ENCODE measurements around the gene TGFA. TPM values are rescaled to one million over a fixed set of nuclear protein-coding genes. Genes with fewer than 3 reads are reported as not detected.

The TGFA gene
- polyA plus RNA-seq (2013, experiment 1 of 2; ENCODE audit: insufficient read length), result 0.03 TPM
- polyA plus RNA-seq (2013, experiment 2 of 2; ENCODE audit: insufficient read length), result 0.02 TPM

DNA sequence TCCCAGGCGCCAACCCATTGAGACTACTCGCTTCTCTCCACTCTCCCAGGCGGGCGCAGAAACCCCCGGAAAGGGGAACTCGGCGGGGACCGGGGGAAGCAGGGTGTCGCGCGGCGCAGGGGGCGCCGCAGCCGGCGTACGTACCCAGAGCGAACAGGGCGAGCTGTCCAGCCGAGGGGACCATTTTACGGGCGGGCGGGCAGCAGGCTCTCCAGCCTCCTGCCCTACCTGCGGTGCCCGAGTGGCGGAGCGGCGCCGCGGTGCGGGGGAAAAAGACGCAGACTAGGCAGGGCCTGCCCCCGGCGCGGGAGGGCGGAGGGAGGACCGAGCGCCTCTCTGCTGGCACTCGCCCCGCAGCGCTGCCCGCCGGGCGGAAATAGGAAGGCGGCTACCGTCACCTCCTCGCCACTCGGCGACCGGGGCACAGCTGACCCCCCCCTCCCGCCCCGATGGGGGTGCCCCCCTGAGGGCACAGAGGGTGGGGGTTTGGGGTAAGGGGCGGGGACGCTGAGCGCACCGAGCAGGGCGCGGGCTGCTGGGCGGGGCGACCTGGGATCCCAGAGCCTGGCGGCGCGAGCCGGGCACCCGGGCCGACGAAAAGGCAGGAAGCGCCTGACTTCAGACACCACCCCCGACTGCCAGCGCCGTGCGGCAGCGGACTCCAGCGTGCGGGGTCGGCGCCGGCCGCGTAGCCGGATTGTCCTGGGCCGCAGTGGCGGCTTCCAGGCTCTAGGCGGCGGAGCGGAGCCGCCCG, at the start of gene TGFA:
Gene TGFA (minus strand): TSS at position 243 of the 754 bp plus-strand sequence. CDS start 59 bp downstream, at position 184.
- DNase-seq, result peak; percentile 24

DNA sequence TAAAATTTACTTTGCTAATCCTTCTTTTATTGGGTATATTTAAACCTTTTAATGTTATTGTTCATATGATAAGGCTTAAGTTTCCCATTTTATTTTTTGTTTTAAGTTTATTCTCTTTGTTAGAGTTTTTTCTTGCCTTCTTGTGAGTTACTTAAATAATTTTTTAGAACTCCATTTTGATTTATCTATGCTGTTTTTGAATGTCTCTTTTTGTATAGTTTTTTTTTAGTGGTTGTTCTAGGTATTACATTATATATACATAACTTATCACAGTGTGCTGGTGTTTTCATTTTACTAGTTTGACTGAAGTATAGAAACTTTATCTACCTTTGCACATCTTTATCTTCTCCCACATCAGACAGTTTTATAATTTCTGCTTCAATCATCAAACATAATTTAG, 49.4 kb upstream of the TGFA start:
- no peak for DNase-seq

DNA sequence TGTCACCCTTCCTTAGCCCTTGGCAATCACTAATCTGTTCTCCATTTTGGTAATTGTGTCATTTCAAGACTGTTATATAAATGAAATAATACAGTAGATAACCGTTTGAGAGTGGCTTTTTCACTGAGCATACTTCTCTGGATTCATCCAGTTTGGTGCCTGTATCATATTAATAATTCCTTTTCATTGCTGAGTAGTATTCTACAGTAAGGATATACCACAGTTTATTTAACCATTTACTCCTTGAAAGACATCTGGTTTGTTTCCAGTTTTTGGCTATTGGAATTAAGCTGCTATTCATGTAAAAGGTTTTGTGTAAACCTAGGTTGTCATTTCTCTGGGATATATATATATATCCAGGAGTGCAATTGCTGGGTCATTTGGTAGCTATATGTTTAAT, 44.6 kb upstream of the TGFA start:
- no peak for DNase-seq

DNA sequence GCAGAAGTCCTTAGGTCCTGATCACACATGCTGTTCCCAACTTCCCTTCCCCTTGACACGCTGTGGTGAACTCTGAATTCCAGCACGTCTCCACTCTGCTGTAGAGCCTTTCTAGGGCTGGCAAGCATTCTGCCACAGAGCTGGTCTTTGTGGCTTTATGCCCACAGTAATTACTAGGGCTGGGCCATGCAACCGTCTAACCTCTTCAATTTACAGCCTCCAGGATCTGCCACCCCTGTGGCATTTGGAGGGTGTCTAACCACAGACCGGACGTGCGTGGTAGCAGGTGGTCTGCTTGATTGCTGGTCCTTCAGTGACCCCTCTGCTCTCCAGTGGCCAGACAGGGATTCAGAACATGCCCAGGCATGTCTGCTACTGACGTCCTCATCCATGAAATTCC, 43.1 kb upstream of the TGFA start:
- peak; percentile 6 for DNase-seq

DNA sequence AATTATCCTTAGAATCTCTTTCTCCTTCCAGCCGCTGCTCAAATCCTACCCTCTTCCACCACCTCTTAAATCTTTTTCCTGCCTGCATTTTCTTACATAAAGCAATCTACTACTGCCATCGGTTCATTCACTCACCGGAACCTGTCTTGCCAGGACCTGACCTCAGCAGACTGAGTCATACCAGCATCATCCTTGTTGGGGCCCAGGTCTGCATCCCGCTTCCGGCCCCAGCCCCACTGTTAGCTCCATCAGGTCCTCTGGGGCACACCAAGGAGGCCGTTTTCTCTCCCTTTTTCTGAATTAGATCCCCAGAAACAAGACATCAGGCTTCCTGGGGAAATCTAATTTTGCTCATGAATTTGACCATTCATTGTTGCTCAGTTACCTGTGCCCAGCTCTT, 42.7 kb upstream of the TGFA start:
- DNase-seq, result peak; percentile 8

DNA sequence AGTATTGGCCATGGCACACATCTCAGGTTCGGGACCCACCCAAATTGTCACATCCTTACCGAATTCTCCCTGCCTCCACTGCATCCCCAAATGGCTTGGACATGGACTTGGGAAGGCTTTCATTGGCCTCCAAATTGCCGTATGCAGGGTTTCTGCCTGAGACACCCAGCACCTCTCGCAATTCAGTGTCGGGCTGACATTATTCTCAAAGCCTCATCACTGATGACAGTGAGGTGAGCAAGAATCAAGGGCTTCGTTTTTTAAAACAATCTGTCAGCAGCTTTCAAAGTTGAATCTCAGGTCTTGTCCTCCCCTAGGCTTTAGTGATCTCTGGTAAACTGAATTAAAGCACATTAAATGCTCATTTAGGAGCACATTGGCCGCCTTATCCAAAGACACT, 29.5 kb upstream of the TGFA start:
- no peak for DNase-seq

DNA sequence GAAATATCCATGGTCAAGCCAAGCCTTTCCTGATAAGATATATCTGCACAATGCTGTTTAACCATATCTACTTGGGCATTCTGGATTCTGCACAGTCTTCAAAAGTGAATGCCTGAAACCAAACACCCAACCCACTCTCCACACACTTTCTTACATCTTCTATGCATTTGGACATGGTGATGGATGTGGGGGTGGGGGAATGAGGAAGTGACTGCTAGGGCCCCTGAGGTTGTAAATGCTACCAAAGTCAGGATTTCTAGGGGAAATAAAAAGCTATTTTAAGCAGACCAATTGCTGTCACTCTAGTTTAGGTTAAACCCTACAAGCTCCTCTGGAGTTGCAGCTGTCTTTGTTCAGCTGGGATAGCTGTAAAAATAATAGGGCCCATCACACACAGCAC, 26.7 kb upstream of the TGFA start:
- no peak for DNase-seq

DNA sequence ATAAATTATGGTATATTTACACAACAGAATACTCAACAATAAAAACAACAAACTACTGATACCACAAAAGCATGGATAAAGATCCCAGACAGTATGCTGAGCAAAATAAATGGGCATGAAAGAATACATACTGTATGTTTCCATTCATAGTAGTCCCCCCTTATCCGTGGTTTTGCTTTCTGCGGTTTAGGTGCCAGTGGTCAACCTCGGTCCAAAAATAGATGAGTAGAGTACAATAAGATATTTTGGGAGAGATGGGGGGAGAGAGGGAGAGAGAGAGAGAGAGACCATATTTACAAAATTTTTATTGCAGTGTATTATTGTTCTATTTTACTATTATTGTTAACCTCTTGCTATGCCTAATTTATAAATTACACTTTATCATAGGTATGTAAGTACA, 21.0 kb upstream of the TGFA start:
- no peak for DNase-seq

DNA sequence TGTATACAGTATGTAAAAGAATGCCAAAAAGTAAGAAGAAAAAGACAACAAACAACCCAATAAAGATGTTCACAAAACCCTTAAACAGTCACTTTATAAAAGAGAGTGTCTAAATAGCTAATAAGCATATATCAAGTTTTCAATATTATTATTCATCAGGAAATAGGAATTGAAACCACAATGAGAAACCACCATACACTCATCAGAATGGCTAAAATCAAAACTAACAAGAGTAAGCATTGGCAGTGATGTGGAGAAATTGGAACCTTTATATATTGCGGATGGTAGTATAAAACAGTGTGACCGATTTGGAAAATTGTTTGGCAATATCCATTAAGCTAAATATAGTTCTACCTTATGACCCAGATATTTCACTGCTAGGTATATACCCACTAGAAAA, 20.5 kb upstream of the TGFA start:
- no peak for DNase-seq

DNA sequence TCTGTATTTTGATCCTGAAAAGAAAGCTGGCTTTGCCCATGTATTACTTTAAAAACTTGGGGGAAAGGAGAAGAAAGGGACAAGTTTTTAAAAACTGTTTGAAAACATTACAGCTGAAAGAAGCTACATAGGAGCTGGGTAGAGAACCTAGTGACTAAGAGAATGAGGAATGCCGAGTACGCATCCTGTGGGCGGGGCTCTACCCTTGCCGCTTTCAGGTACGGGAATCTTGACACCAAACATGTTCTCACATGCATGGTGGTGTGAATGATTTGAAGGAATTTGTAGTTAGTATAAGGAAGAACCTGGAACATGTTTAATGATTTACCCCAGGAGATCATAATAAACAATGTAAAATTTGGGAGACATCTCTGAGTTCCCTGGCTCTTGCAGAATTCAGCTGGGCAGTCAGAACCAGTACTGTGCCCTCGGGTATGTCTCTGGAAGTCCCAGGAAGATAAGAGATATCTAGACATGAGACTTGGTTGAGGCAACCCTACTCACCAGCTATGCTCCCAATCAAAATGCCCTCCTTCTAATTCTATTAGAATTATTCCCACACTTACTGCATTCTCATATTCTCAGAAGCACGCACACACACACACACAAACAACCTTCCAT, 16.5 kb upstream of the TGFA start:
- DNase-seq, result no peak

DNA sequence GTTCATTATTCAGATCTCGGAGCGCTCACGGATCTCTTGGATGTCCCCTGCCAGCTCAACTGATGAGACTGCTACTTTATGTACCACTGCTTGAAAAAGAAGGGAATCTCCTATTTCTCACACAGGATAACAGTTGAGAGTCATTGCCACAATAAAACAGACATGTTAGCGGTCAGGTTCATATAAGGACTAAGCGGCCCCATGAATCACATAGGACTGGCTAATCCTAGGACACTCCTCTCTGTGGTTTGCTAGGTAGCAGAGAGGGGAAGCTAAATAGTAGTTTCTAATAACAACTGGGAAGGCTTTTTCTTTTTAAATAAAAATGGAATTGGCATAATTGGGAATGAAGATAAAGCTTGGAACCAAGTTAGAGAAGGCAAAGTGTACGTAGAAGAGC, 15.9 kb upstream of the TGFA start:
- no peak for DNase-seq

DNA sequence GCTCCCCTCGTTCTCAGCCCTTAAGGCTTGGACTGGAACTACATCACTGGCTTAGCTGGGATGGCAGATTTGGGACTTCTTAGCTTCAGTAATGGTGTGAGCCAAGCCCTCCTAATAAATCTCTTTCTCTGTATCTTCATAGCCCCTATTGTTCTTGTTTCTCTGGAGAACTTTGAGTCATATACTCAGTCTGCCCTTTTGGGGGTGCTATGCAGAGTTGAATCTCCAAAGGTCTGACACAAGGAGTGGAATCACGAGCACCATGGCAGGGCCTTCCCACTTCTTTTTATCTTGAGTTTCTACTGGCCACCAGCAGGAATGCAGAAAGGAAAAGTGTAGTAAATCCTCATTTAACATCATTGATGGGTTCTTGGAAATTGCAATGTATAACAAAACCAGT, 13.3 kb upstream of the TGFA start:
- DNase-seq, result no peak

DNA sequence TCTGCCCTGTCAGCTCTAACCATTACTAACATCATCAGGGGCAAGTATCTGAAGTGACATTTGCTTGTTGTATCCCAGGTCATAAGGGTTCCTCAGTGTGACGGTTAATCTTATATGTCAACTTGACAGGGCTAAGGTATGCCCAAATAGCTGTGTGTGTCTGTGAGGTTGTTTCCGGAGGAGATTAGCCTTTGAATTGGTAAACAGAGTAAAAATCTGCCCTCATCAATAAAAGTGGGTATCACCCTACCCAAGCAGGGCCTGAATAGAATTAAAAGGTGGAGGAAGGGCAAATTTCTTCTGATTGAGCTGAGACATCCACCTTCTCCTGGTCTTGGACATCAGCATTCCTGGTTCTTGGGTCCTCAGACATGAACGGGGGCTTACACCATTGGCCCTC, 12.8 kb upstream of the TGFA start:
- no peak for DNase-seq

DNA sequence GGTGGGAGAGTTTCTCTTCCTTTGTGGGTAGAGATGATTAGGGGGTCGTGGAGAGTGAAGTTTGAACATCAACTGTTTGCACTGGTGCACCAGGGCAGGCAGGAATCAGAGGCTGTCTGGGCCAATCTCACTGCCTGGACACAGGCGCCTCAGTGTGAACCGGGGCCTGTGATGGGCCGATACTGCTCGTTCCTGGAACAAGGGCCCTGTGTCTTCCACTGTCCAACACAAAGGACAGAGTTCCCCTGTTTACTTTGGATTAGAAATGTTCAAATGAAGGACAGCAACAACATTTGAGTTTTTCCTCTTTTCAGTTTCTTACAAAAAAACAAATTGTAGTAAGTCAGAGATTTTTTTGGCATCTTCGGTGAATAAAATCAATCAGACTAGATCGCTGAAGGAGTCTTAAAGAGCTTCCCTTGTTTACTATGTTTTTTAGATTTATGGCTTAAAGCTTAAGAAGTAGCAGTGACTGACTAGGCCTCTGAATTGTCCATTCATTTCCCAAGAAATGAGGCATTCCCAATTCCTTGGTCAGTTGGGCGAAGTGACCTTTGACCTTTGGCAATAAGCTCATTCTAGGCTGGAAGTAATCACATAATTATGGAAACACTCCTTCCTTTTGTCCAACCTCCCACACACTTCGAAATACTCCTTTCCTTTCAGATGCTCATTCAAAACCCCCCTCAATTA, 11.6 kb upstream of the TGFA start:
- no peak for DNase-seq

DNA sequence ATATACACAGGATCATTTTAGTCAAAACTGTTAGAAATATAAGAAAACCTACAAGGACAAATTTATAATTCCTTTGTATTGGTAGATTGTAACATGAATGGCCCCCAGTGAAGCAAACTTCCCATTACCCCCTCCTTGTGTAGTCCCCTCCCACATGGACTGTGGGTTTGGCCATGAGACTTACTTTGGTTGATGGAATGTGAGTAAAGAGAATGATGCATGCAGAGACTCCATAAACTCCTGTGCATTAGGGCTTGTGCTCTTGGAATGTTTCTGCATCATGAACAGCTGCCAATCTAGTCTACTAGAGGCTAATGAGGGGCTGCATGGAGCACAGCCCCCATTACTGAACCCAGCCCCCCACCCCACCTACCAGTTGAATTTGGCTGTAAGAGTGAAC, 8.3 kb upstream of the TGFA start:
- peak; percentile 16 for DNase-seq

DNA sequence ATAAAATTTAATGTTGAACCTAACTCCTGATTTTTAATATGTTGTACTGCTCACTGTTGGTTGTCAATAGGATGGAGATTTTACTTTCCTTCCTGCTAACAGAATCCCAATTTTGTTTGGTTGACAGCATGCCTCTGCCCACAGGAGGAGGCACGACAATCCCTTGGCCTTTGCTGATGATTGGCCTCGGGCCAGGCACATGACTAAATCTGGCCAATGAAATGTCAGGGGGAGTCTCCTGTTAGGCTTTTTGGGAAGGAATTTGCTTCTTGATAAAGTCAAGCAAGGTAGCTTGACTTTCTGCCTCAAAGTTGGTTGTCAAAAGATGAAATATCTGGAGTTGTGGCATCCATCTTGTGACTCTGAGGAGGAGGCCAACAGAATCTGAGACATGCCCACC, 6.8 kb upstream of the TGFA start:
- no peak for DNase-seq

DNA sequence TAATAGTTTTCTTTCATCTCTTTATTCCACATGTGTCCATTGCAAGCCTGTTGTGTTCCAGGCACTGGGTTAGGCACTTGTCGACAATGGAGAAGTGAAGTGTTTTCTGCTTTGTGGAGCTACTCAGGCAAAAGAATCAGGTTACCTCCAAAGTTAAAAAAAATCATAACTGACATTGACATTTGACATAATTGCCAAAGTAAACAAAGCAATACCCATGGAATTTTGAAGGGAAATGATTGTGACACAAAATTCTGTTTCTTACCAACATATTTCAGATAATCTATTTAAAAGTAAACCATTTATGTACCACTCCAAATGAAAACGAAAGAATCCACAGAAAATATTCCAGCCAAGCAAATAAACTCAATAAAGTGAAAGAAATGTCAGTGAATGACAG, 6.4 kb upstream of the TGFA start:
- DNase-seq, result no peak

DNA sequence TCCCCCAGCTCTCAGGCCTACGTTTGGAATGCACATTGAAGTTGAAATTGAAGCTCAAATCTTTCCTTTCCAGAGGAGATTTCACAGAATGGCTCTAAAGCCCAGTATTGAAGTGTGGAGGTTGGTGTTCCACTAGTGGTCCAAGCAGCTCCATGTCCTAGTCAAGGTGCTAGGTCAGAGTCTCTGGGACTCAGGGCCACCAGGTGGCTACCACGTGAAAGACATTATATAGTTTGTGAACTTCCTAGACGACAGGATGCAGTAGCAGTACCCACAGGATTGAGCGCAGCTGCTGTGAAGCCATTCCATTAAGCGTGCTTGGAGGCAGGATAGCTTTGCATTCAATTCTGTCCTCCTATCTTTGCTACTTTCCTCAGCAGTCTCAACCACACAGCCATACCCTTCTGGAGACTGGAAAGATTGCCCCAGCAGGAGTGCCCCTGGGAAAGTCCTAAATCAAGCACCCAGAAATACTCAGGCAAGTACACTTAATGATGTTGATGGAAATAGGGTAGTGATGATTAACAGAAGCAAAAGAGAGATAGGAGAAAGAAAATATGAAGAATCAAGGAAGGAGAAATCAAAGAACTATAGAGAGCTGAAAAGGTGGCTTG, 4.7 kb upstream of the TGFA start:
- no peak for DNase-seq

DNA sequence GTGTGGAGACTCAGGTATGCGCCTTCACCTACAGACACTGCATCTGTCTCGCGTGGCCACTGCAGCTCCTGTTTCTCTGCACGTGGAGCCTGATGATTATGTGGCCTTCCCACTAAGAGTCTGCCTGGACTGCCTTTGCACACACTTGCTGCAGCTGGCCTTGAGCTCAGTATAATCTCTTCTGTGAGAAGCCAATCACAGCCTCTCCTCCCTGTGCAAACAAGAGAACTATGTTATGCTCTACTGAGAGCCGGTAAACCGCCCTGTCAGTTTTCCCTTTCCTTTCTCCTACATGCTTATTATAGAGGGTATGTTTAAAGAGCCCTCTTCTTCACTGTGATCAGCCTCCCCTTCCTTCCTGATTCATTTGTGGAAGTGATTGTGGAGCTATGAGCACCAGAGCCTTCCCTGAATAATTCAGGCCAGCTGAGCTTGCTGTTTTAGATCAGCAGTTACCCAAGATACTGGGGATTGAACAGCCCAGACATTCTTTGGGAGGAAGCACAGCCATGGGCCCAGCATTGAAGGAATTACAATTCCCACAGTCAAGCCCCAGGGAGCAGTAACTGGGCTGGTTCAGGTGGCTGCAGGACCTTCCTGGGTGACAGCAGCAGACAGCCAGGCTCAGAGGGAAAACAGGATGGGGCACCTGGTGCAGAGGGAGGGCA, 3.7 kb upstream of the TGFA start:
- DNase-seq, result no peak

DNA sequence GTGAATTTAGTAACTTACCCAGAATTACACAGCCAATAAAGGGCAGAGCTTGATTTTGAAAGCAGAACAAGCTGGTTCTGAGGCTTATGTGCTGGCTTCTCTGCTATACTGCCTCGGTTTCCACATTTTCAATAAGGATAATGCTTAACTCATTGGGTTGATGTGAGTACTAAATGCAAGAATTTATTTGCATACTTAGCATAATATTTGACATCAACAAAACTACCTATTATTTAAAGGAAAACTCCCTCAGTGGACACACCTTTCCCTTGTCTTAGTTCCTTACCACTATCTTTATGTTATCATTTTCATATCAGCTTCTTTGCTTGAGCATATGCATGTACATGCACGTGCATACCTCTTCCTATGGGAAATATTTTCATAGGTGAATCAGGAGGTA, 3.0 kb upstream of the TGFA start:
- no peak for DNase-seq

DNA sequence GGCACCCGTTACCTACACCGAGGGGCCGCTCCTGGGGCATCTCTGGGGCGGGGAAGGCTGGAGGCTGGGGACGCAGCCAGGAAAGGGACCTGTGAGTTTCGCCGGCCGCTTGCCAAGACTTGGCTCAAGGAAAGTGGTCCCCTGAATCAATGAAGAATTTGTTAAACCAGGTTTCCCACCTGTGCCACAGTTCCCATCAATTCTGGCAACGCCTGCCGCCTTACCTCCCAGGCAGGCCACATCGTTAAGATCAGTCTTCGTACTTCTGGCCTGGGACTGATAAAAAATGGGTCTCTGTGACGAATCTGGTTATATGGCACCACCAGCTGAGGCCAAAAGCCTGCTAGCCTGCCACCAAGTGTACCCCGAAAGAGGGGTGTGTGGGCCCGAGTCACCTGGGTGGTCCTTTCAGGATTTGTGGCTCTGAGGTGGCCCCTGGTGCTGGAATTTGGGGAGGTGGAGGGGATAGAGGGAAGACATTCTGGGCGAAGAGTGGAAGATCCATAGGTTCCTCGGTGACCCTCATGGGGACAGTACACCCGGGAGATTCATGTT, 789 bp upstream of the TGFA start:
- no peak for DNase-seq

DNA sequence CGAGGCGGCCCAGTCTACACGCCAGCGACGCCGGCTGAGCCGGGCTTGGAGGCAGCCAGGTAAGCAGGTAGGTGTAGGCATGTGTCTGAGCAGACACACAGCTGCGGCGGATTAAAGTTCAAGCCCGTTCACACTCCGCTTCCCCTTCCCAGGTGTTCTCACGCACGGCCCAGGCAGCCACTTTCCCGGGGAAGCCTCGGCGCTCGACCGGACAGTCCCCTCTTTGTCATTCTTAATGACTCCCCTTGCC, 367 bp downstream of the TGFA start:
- no peak for DNase-seq
